HCT116 (cell line): ENCODE measurements around the gene SKAP1.

Experiments
- ELF1 ChIP-seq: IDR thresholded peaks from 2 replicates; pipeline ENCODE4 v1.6.1; 2012; ENCODE audit warnings: low read depth, borderline replicate concordance
- FOSL1 ChIP-seq: IDR thresholded peaks from 2 replicates; pipeline ENCODE4 v1.6.1; 2012; ENCODE audit warnings: low read depth
- JUND ChIP-seq: IDR thresholded peaks from 2 replicates; pipeline ENCODE4 v1.6.1; 2012
- MAX ChIP-seq: IDR thresholded peaks from 2 replicates; pipeline ENCODE4 v1.6.1; 2012
- POLR2A ChIP-seq: IDR thresholded peaks from 2 replicates; pipeline ENCODE4 v1.7.0; 2011; ENCODE audit warnings: borderline replicate concordance; ENCODE audit not compliant: insufficient read depth, insufficient read length; ENCODE audit errors: extremely low read depth
- RAD21 ChIP-seq: IDR thresholded peaks from 2 replicates; pipeline ENCODE4 v1.6.1; 2012; ENCODE audit warnings: low read depth, mild to moderate bottlenecking
- SRF ChIP-seq: IDR thresholded peaks from 2 replicates; pipeline ENCODE4 v1.6.1; 2012; ENCODE audit warnings: low read depth
- YY1 ChIP-seq: IDR thresholded peaks from 2 replicates; pipeline ENCODE4 v1.6.1; 2011; ENCODE audit warnings: low read length, low read depth, moderate library complexity, mild to moderate bottlenecking; ENCODE audit not compliant: insufficient replicate concordance; ENCODE audit errors: extremely low read depth
- TF ChIP-seq, protein P1 (sequence below), 3 experiments: fragments of 200-600 bp in 1 of 3; sonication (generic) in 1 of 3; IDR thresholded peaks in 2 of 3; conservative IDR thresholded peaks in 1 of 3; 2 replicates each; pipeline ENCODE4 v1.5.1; 2012 to 2017; ENCODE audit warnings: low read depth in 2 of 3, low read length in 2 of 3, antibody characterized with exemption in 1 of 3, borderline replicate concordance in 1 of 3, control low read depth in 1 of 3, mild to moderate bottlenecking in 1 of 3, mixed read lengths in 1 of 3, mixed run types in 1 of 3, moderate library complexity in 1 of 3; ENCODE audit not compliant: insufficient read depth in 1 of 3
- TF ChIP-seq, protein P2 (sequence below): IDR thresholded peaks from 2 replicates; pipeline ENCODE4 v1.6.1; 2012; ENCODE audit warnings: low read depth

- TF ChIP-seq, protein P1, sequence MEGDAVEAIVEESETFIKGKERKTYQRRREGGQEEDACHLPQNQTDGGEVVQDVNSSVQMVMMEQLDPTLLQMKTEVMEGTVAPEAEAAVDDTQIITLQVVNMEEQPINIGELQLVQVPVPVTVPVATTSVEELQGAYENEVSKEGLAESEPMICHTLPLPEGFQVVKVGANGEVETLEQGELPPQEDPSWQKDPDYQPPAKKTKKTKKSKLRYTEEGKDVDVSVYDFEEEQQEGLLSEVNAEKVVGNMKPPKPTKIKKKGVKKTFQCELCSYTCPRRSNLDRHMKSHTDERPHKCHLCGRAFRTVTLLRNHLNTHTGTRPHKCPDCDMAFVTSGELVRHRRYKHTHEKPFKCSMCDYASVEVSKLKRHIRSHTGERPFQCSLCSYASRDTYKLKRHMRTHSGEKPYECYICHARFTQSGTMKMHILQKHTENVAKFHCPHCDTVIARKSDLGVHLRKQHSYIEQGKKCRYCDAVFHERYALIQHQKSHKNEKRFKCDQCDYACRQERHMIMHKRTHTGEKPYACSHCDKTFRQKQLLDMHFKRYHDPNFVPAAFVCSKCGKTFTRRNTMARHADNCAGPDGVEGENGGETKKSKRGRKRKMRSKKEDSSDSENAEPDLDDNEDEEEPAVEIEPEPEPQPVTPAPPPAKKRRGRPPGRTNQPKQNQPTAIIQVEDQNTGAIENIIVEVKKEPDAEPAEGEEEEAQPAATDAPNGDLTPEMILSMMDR (IDR thresholded peaks at IDR 0.05 in 2 of 3, conservative IDR thresholded peaks at IDR 0.05 in 1 of 3; ENCODE audit: borderline replicate concordance in 1 of 3, insufficient read depth in 1 of 3, low read depth in 2 of 3, low read length in 2 of 3), result no peak
- TF ChIP-seq, protein P2, sequence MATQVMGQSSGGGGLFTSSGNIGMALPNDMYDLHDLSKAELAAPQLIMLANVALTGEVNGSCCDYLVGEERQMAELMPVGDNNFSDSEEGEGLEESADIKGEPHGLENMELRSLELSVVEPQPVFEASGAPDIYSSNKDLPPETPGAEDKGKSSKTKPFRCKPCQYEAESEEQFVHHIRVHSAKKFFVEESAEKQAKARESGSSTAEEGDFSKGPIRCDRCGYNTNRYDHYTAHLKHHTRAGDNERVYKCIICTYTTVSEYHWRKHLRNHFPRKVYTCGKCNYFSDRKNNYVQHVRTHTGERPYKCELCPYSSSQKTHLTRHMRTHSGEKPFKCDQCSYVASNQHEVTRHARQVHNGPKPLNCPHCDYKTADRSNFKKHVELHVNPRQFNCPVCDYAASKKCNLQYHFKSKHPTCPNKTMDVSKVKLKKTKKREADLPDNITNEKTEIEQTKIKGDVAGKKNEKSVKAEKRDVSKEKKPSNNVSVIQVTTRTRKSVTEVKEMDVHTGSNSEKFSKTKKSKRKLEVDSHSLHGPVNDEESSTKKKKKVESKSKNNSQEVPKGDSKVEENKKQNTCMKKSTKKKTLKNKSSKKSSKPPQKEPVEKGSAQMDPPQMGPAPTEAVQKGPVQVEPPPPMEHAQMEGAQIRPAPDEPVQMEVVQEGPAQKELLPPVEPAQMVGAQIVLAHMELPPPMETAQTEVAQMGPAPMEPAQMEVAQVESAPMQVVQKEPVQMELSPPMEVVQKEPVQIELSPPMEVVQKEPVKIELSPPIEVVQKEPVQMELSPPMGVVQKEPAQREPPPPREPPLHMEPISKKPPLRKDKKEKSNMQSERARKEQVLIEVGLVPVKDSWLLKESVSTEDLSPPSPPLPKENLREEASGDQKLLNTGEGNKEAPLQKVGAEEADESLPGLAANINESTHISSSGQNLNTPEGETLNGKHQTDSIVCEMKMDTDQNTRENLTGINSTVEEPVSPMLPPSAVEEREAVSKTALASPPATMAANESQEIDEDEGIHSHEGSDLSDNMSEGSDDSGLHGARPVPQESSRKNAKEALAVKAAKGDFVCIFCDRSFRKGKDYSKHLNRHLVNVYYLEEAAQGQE, result no peak
- TF ChIP-seq MAX (no peak), POLR2A (no peak), SRF (no peak), JUND (no peak), RAD21 (no peak), ELF1 (no peak), FOSL1 (no peak), YY1 (no peak)
Observed at GRCh38 chr17:48433896-48434295, 3.9 kb upstream of the SKAP1 start.
